ENCODE results near the gene ENTPD7.

GRCh38 chr10:99714446-99714845 lies 55.1 kb downstream of the ENTPD7 start:
- TF ChIP-seq CTCF (IDR thresholded peaks at IDR 0.05; ENCODE audit: control extremely low read depth in 1 of 3, insufficient read depth in 1 of 3, low read depth in 1 of 3, low read length in 3 of 3) (no peak), JUND (IDR thresholded peaks at IDR 0.05; ENCODE audit: low read length) (no peak), POLR2AphosphoS5 (IDR thresholded peaks at IDR 0.05; ENCODE audit: low read depth, low read length) (no peak), KDM5A (IDR thresholded peaks at IDR 0.05; ENCODE audit: low read length) (no peak), JUN (IDR thresholded peaks at IDR 0.05; ENCODE audit: low read depth, low read length) (no peak), EZH2 (IDR thresholded peaks at IDR 0.05; ENCODE audit: low read depth, low read length, severe bottlenecking) (no peak), EP300 (IDR thresholded peaks at IDR 0.05; ENCODE audit: borderline replicate concordance in 1 of 2, low read depth in 2 of 2, low read length in 2 of 2) (no peak), RXRA (IDR thresholded peaks at IDR 0.05; ENCODE audit: insufficient read depth, low read depth, low read length) (no peak), USF2 (IDR thresholded peaks at IDR 0.05; ENCODE audit: low read length) (no peak), TAF1 (IDR thresholded peaks at IDR 0.05; ENCODE audit: low read depth, low read length) (no peak), EGR1 (IDR thresholded peaks at IDR 0.05; ENCODE audit: borderline replicate concordance, low read depth, low read length) (no peak), MAX (IDR thresholded peaks at IDR 0.05) (no peak)
